HG03354 (cell line): ENCODE measurements around the gene IREB2.
"Not testable (repeated sequence)": the region's sequence is repeated elsewhere in the genome, so short reads cannot be mapped to it uniquely, and the experiment has no call there.

Experiments
- ATAC-seq: cut with Tn5 transposase; IDR thresholded peaks from one replicate; pipeline ENCODE4 v1.9.1; 2021; ENCODE audit warnings: mild to moderate bottlenecking; ENCODE audit not compliant: unreplicated experiment, poor library complexity, severe bottlenecking

Gene IREB2

GRCh38 chr15:78404796-78405195 lies 33.2 kb upstream of the IREB2 start:
- not testable (repeated sequence) for ATAC-seq

GRCh38 chr15:78405336-78405924 lies 32.6 kb upstream of the IREB2 start:
- no peak for ATAC-seq

GRCh38 chr15:78406016-78406585 lies 31.9 kb upstream of the IREB2 start:
- ATAC-seq, result no peak

GRCh38 chr15:78407608-78408354 lies 30.2 kb upstream of the IREB2 start:
- no peak for ATAC-seq

GRCh38 chr15:78408355-78408640 lies 29.7 kb upstream of the IREB2 start:
- no peak for ATAC-seq

GRCh38 chr15:78408961-78409360 lies 29.1 kb upstream of the IREB2 start:
- no peak for ATAC-seq

GRCh38 chr15:78411061-78411460 lies 27.0 kb upstream of the IREB2 start:
- no peak for ATAC-seq

GRCh38 chr15:78414621-78415250 lies 23.3 kb upstream of the IREB2 start:
- ATAC-seq, result no peak

GRCh38 chr15:78415284-78415683 lies 22.7 kb upstream of the IREB2 start:
- no peak for ATAC-seq

- ATAC-seq, result no peak
Measured at GRCh38 chr15:78417754-78418630, 20.0 kb upstream of the IREB2 start.

- no peak for ATAC-seq
Measured at GRCh38 chr15:78418686-78419085, 19.3 kb upstream of the IREB2 start.

- ATAC-seq, result no peak
Measured at GRCh38 chr15:78419367-78419766, 18.6 kb upstream of the IREB2 start.

- ATAC-seq, result no peak
Measured at GRCh38 chr15:78420220-78420619, 17.8 kb upstream of the IREB2 start.

GRCh38 chr15:78420766-78421165 lies 17.2 kb upstream of the IREB2 start:
- no peak for ATAC-seq

GRCh38 chr15:78421238-78421965 lies 16.6 kb upstream of the IREB2 start:
- no peak for ATAC-seq

- no peak for ATAC-seq
Measured at GRCh38 chr15:78422571-78423340, 15.3 kb upstream of the IREB2 start.

GRCh38 chr15:78424673-78425072 lies 13.3 kb upstream of the IREB2 start:
- no peak for ATAC-seq

GRCh38 chr15:78425643-78426042 lies 12.4 kb upstream of the IREB2 start:
- ATAC-seq, result no peak

- ATAC-seq, result no peak
Measured at GRCh38 chr15:78426300-78426699, 11.7 kb upstream of the IREB2 start.
